ENCODE measurements around the gene ACOXL. TPM values are rescaled to one million over a fixed set of nuclear protein-coding genes. Genes with fewer than 3 reads are reported as not detected.

ACOXL gene
- total RNA-seq, 2 donors from 2014 or later = 0.52 TPM; not detected in 1

GRCh38 chr2:111037128-111037527 is 304.8 kb downstream of the ACOXL start:
- no peak for DNase-seq
- Histone ChIP-seq H3K4me3 (no peak overlapping the region), H3K27ac (no peak overlapping the region), H3K9me3 (no peaks in the 10 kb centered on the region), H3K36me3 (replicated peaks in 1 of 2; ENCODE audit: insufficient read depth in 1 of 2, low read depth in 2 of 2) (no peaks in the 10 kb centered on the region), H3K27me3 (no peaks in the 10 kb centered on the region), H3K4me1 (peaks cover 8% of the 10 kb centered on the region)
- WGBS, 2 donors = 83 to 88% methylated on average over 3 of the region's 3 CpGs
- ATAC-seq = no peak
- intact Hi-C loops (cut with DNase I) = no loop called here
- no peak for TF ChIP-seq POLR2A (IDR thresholded peaks at IDR 0.05)
- TF ChIP-seq CTCF (IDR thresholded peaks at IDR 0.05) = no peak

DNA sequence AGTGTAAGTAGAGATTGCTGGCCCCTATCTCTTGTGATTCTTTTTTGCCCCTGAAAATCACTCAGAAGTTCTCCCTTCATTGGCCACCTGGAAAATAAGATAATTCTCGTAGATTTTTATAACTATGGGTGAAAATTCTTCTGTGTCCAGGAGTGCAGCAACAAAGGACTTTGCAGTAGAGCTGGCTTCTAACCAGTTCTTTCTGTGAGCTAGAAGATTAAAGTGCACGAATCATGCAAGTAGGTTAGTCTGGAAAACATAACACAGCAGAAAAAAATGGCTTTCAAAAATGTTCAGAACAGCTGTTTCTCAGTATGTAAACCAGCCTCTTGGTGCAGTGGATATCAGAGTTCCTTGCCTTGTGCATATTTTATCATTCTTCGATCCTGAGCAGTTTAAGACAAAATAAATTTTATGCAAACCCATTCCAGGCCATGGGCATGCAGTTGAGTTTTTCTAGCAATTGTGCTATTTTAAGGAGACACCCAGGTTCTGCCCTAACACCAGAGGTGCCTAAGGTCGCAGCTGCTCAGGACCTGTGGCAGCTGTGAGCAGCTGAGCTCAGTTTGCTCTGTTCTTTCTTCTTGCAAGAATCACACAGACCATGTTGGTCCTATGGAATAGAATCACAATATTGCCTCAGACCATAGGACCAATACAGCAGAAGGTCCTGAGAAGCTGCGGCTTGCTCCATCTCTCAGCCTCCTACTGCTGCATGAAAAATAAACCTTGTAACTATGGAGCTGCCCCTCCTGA is 307.4 kb downstream of the ACOXL start:
- 56 to 57% methylated on average over 5 of the region's 5 CpGs for WGBS, 2 donors
- H3K27me3 ChIP-seq = no peaks in the 10 kb centered on the region
- intact Hi-C loops (cut with DNase I) = no loop called here
- no peaks in the 10 kb centered on the region for H3K4me1 ChIP-seq
- H3K9me3 ChIP-seq = no peaks in the 10 kb centered on the region
- no peak overlapping the region for H3K27ac ChIP-seq
- DNase-seq (no peak), ATAC-seq (no peak)
- H3K36me3 ChIP-seq (replicated peaks in 1 of 2; ENCODE audit: insufficient read depth in 1 of 2, low read depth in 2 of 2) = no peaks in the 10 kb centered on the region
- H3K4me3 ChIP-seq = no peak overlapping the region
- TF ChIP-seq POLR2A (IDR thresholded peaks at IDR 0.05) (no peak), CTCF (IDR thresholded peaks at IDR 0.05) (no peak)

GRCh38 chr2:111041398-111042202 is 309.2 kb downstream of the ACOXL start:
- H3K4me1 ChIP-seq = no peaks in the 10 kb centered on the region
- ATAC-seq (no peak), DNase-seq (no peak)
- intact Hi-C loops (cut with DNase I) = no loop called here
- H3K27ac ChIP-seq = no peak overlapping the region
- no peaks in the 10 kb centered on the region for H3K27me3 ChIP-seq
- no peak overlapping the region for H3K4me3 ChIP-seq
- no peaks in the 10 kb centered on the region for H3K36me3 ChIP-seq (replicated peaks in 1 of 2; ENCODE audit: insufficient read depth in 1 of 2, low read depth in 2 of 2)
- H3K9me3 ChIP-seq = no peaks in the 10 kb centered on the region
- no peak for TF ChIP-seq POLR2A (IDR thresholded peaks at IDR 0.05)
- no peak for TF ChIP-seq CTCF (IDR thresholded peaks at IDR 0.05)
- WGBS, 2 donors = 79 to 87% methylated on average over 9 to 11 of the region's 12 CpGs

DNA sequence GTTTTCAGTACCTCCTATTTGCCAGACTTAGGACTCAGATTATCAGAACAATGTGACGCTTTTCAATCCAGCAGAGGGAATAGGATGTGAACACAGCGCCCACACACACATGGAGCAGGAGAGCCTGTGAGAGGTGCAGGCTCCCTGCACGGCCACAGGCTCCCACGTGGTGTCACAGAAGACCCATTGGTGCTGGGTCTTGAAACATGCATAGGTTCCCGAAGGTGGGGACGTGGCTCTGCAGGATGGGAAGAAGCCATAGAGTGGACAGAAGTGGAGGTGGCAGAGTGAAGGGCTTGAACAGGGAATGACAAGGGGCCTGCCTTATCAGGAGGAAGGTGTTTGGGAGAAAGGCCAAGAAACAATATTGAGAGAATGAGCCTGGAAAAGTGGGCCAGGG is 309.9 kb downstream of the ACOXL start:
- Histone ChIP-seq H3K4me3 (no peak overlapping the region), H3K27me3 (no peaks in the 10 kb centered on the region), H3K36me3 (replicated peaks in 1 of 2; ENCODE audit: insufficient read depth in 1 of 2, low read depth in 2 of 2) (no peaks in the 10 kb centered on the region), H3K27ac (no peak overlapping the region), H3K9me3 (no peaks in the 10 kb centered on the region), H3K4me1 (no peaks in the 10 kb centered on the region)
- DNase-seq (no peak), ATAC-seq (no peak)
- intact Hi-C loops (cut with DNase I) = no loop called here
- no peak for TF ChIP-seq POLR2A (IDR thresholded peaks at IDR 0.05)
- no peak for TF ChIP-seq CTCF (IDR thresholded peaks at IDR 0.05)
- WGBS, 2 donors = 78 to 83% methylated on average over 6 of the region's 6 CpGs

Measured in body of pancreas (tissue), 4 donors.